EL (cell line): ENCODE results near the gene NFASC.

Experiments
- DNase-seq: peaks from one replicate; pipeline ENCODE4 v3.0.0-alpha.2; 2016

Gene NFASC

DNA sequence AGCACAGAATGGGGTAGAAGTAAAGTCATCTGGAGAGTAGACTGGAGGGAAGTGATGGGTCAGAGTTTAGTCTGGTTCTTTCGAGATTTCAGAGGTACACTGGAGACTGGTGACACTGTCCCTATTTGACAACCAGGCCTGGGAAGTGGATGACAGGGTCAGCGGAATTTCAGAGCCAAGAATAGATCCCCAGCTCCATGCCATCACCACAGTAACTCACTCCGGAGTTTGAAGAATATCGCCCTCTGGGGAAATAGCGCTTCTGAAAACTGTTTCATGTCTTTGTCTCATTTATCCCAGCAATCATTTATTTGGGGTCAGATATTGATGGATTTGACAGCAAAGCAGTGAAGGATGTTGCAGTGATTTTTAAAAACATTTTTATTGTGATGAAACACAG, 7.6 kb upstream of the NFASC start:
- no peak for DNase-seq

DNA sequence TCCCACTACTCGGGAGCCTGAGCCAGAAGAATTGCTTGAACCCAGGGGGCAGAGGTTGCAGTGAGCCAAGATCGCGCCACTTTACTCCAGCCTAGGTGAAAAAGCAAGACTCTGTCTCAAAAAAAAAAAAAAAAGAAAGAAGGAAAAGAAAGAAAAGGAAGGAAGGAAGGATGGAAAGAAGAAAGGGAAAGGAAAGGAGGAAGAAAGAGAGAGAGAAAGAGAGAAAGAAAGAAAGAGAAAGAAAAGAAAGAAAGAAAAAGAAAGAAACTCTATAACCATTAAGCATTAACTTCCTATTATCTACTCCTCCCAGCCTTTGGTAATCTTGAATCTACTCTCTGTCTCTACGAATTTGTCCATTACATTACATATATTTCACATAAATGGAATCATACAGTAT, 6.9 kb upstream of the NFASC start:
- DNase-seq, result no peak

GRCh38 chr1:204866051-204866596, 4.5 kb upstream of the NFASC start:
- DNase-seq, result no peak

DNA sequence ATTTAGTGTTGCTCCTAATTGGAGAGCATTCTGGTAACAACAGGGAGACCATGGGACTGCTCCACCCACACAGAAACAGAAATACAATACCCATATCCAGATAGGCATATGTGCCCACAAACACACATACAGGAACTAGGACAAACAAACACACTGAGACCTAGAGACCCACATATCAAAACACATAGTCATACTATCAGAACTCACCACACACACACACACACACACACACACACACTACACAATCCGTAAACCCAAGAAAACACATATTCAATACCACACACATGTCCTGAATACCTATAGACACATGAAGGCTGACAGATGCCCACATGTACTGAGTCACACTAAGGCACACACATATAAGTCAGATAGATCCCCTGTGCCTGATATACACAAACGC, 3.5 kb upstream of the NFASC start:
- DNase-seq, result no peak

GRCh38 chr1:204867666-204868339, 2.9 kb upstream of the NFASC start:
- no peak for DNase-seq

GRCh38 chr1:204868340-204868700, 2.3 kb upstream of the NFASC start:
- no peak for DNase-seq

DNA sequence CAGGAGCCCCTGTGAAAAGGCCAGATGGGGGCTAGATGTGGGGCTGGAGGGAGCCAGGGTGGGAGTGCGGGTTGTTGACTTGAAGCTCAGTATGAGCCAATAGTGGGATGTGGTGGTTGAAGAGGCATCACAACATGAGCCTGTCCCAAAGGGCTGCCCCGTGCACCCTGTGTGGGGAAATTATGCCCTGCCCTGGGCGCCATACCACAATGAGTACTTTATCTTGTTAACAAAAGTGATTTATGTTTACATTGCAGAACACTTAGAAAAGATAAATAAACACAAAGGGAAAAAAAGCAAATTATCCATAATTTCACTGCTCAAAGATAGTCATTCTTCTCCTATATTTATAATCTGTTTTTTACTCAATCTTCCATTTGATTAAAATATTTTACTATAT, 1.6 kb upstream of the NFASC start:
- no peak for DNase-seq

DNA sequence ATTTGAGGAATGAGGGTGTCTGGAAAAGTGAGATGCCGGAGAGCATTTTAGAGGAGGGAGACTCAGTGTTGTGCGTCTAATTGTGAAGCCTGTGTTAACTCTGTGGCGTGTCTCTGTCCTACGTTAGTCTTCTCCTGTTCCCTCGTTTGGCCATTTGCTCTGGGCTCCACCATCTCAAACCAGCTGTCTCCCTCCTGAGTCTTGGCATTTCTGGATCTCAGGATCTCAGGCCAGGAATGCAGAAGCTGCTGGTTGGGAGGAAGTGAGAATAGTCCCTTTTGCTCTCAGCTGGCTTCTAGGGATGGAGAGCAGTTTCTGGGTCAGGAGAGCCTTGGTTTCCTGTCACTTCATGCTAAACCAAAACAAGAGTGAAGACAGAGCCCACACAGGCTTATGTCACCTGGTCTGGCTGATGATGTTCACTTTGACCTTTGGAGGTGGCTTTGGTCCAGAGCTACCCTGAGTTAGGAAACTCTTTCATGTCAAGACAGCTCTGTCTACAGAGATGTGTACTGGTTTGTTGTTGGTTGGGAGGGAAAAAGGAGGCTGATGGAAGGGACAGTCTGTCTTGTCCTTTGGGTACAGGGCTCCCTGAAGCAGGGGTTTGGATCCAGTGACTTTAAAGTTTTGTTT, 859 bp downstream of the NFASC start:
- no peak for DNase-seq

GRCh38 chr1:204872262-204872881, 1.7 kb downstream of the NFASC start:
- peak; percentile 49 for DNase-seq

DNA sequence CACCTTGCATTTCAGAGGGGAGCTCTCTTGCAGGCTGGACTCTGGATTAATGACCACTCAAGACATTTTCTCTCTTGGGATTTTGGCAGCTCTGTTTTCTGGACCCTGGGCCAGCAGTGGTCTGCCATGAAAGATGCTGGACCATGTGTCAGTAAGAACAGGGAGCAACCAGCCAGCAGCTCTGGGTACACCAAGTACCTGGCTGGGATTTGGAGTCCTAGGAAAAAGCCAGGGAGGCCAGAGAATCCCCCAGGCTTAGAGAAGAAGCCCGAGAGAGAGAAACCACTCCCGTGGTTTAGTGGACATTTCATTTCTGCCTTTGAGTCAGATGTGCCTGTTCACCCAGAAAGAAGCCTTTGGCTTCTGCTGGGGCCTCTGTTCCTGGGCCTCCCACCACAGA, 2.5 kb downstream of the NFASC start:
- DNase-seq, result no peak

DNA sequence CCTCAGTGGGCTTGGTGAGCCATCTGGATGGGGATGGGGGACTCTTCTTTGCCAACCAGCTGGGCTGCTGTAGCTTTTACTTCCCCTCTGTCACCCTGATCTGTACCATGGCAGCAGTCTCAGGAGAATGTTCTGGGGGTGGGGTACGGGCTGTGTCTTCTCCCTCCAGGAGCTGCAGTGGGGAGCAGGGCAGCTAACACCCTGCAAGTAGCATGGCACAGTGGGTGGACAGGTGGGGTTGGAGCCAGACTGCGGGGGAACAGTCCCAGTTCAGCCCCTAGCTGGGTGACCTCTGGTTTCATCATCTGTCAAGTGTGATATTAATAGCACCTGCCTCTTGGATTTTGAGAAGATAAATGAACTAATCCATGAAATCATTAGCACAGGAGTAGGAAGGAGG, 3.1 kb downstream of the NFASC start:
- no peak for DNase-seq

GRCh38 chr1:204874274-204874673, 3.6 kb downstream of the NFASC start:
- no peak for DNase-seq

- DNase-seq, result no peak
Measured at GRCh38 chr1:204875255-204875654, 4.6 kb downstream of the NFASC start.

- no peak for DNase-seq
Measured at GRCh38 chr1:204878621-204879234, 8.1 kb downstream of the NFASC start.

- DNase-seq, result no peak
Measured at GRCh38 chr1:204879351-204879750, 8.7 kb downstream of the NFASC start.

GRCh38 chr1:204880906-204881305, 10.2 kb downstream of the NFASC start:
- no peak for DNase-seq

DNA sequence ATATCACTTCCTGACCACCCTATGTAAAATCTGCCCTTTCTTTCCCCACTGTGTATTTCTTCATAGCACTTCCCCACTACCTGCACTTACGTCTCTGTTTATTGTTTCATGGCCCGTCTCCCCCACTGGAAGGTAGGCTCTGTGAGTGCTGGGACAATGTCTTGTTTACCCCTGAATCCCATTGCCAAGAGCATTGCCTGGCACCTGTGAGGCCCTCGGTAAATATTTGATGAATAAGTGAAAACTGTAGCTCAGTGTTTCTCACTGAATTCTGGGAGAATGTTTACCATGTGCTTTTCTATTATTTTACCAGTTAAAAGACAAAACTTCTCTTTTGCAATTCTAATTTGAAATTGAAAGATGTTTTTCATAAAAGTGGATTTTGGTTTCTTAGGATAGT, 11.8 kb downstream of the NFASC start:
- no peak for DNase-seq

GRCh38 chr1:204883405-204883804, 12.7 kb downstream of the NFASC start:
- DNase-seq, result no peak

- peak; percentile 41 for DNase-seq
Measured at GRCh38 chr1:204885288-204885711, 14.6 kb downstream of the NFASC start.

GRCh38 chr1:204885790-204886189, 15.1 kb downstream of the NFASC start:
- DNase-seq, result peak; percentile 26

DNA sequence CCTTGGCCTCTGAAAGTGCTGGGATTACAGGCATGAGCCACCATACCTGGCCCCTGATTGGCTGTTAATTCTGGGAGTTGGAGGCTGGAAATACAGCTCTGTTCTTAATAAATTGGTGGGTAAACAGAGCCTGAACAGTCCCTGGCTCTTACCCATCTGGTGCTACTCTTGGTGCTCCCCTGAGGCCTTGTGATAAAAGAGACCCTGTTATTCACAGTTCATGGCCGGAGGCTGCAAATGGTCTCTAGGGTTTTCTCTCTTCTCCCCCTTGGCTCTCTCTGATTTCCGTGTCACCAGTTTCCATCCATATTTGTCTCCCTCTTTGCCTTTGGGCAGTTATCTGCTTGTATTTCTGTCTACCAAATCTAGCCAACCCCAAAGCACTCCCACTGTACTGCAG, 17.2 kb downstream of the NFASC start:
- DNase-seq, result no peak

DNA sequence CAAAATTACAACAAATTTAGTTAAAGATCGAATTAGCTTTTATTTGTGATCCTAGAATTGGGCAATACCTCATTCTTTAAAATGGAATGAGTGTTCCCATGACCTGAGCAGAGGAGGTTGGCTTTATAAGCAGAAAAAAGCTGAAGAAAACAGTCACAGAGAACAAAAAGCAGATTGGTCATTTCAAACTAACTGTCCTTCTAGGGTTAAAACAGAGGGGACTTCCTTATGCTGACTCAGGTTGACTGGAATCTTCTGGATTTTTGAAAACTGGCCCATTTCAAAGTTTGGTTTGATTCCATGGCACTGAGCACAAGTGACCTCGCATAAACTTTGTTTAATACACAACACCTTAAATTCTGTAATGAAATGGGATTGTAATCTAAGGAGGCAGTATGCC, 17.6 kb downstream of the NFASC start:
- peak; percentile 28 for DNase-seq

DNA sequence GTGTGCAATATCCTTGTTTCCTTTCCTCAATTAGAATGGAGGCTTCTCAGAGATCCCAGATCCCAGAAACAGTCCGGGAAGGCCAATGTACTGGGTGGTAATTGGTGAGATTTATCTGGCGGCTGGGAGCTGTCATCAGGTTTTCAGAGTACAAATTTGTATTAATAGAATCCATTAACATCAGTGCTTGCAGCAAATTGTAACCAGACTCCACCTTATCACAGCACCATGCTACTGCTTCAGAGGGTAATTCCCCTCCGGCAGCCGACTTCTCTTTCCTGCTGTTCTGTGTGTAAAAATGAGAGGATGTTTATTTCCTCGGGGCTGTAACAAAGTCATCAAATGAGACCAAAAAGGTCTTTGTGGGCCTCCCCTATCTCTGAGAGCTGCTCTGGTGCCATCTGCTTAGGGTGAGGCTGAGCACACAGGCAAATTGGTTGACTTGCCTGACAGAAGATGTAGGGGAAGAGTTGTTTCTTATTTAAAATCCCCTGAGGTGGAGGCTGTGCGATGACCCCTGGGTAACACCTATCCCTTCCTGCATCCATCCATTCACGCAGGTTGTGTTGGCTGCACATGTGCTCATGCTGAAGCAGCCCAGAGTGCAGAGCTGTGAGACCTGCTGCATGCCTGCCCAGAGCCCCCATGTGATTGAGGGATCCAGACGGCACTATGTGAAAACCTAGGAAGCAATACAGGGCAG, 19.2 kb downstream of the NFASC start:
- no peak for DNase-seq
